GM18502 (cell line): ENCODE measurements around the gene EXD3.

Experiments used
- ATAC-seq: cut with Tn5 transposase; IDR thresholded peaks from one replicate; pipeline ENCODE4 v1.9.1; 2021; ENCODE audit warnings: mild to moderate bottlenecking; ENCODE audit not compliant: unreplicated experiment, poor library complexity

Gene EXD3

GRCh38 chr9:137368431-137369035 lies 54.4 kb downstream of the EXD3 start:
- no peak for ATAC-seq

- ATAC-seq = no peak
Measured at GRCh38 chr9:137367506-137368430, 55.2 kb downstream of the EXD3 start.

GRCh38 chr9:137366891-137367381 lies 56.0 kb downstream of the EXD3 start:
- ATAC-seq = no peak

GRCh38 chr9:137366445-137366810 lies 56.5 kb downstream of the EXD3 start:
- ATAC-seq = no peak

- no peak for ATAC-seq
Measured at GRCh38 chr9:137365552-137366444, 57.2 kb downstream of the EXD3 start.

GRCh38 chr9:137365056-137365455 lies 57.9 kb downstream of the EXD3 start:
- ATAC-seq = no peak

GRCh38 chr9:137359850-137360249 lies 63.1 kb downstream of the EXD3 start:
- no peak for ATAC-seq

- ATAC-seq = no peak
Measured at GRCh38 chr9:137358126-137358525, 64.8 kb downstream of the EXD3 start.

GRCh38 chr9:137357166-137357565 lies 65.8 kb downstream of the EXD3 start:
- ATAC-seq = no peak

GRCh38 chr9:137355761-137356365 lies 67.1 kb downstream of the EXD3 start:
- ATAC-seq = no peak

- ATAC-seq = no peak
Measured at GRCh38 chr9:137354845-137355760, 67.9 kb downstream of the EXD3 start.

GRCh38 chr9:137354153-137354844 lies 68.7 kb downstream of the EXD3 start:
- ATAC-seq = no peak

- ATAC-seq = no peak
Measured at GRCh38 chr9:137353223-137354152, 69.5 kb downstream of the EXD3 start.

- ATAC-seq = no peak
Measured at GRCh38 chr9:137352511-137353222, 70.3 kb downstream of the EXD3 start.

GRCh38 chr9:137351781-137352501 lies 71.0 kb downstream of the EXD3 start:
- no peak for ATAC-seq
